Psoas muscle (tissue), 8 donors: ENCODE measurements around the gene COL18A1. TPM values are rescaled to one million over a fixed set of nuclear protein-coding genes. Genes with fewer than 3 reads are reported as not detected.

Experiments used
- ATAC-seq, 4 donors: fragments of 200-7000 bp; cut with Tn5 transposase; one replicate each; pipeline ENCODE4 v1.9.1; 2020; ENCODE audit warnings: moderate library complexity in 3 of 4, mild to moderate bottlenecking in 2 of 4
- DNase-seq, 2 donors: peaks; one replicate each; pipeline ENCODE4 v3.0.0-alpha.2; 2020
- H3K27ac ChIP-seq: fragments of 200-600 bp; one replicate; pipeline ENCODE4 v1.8.0; 2022
- H3K27me3 ChIP-seq, 3 donors: fragments of 200-600 bp in 1 of 3; one replicate each; pipeline versions ENCODE4 v1.6.1 to v1.8.0; 2013 to 2022; ENCODE audit warnings: low read length in 2 of 3, mild to moderate bottlenecking in 2 of 3, moderate library complexity in 1 of 3; ENCODE audit not compliant: insufficient read depth in 3 of 3
- H3K36me3 ChIP-seq, 2 donors: fragments of 200-600 bp in 1 of 2; one replicate each; pipeline versions ENCODE4 v1.6.1 to v1.8.0; 2013 to 2022; ENCODE audit warnings: low read depth in 1 of 2, mild to moderate bottlenecking in 1 of 2, moderate library complexity in 1 of 2; ENCODE audit not compliant: insufficient read depth in 1 of 2
- H3K4me1 ChIP-seq: fragments of 200-600 bp; one replicate; pipeline ENCODE4 v1.8.0; 2022
- H3K4me3 ChIP-seq: fragments of 200-600 bp; one replicate; pipeline ENCODE4 v1.8.0; 2022; ENCODE audit warnings: mild to moderate bottlenecking
- H3K9me3 ChIP-seq: fragments of 200-600 bp; one replicate; pipeline ENCODE4 v1.8.0; 2022
- WGBS, 3 donors: extraction: QIAGEN DNeasy Blood & Tissue Kit; methylation state at CpG; one replicate each; pipeline versions ENCODE4 v1.1.6 to v1.1.7; 2013; 5-methylcytosine and 5-hydroxymethylcytosine counted together
- intact Hi-C, 2 donors: fragments of 100-400 bp; cut with DNase I; formaldehyde crosslinking; loops; one replicate each; pipeline versions ENCODE4 v1.11.0 to v1.14.2; 2022
- polyA plus RNA-seq, 3 donors: library from polyadenylated mRNA; stranded (reverse); fragments of 200-250 nt; gene quantifications; one replicate each; pipeline ENCODE4 v1.2.3, GENCODE V29; 2013
- total RNA-seq, 4 donors: library from RNA; stranded (reverse); fragmentation: NEBNext Ultra II Directional in 2 of 4; extraction: Animal tissue kit (Norgen Biotek cat#: 25700) in 2 of 4; gene quantifications; one replicate each; pipeline versions ENCODE4 v1.2.1 to v1.2.4, GENCODE V29; 2021 to 2023
- TF ChIP-seq, protein P1 (sequence below): fragments of 200-600 bp; IDR thresholded peaks from one replicate; pipeline ENCODE4 v1.8.0; 2022; ENCODE audit warnings: antibody characterized with exemption
- donor health status: healthy with polysubstance abuse.
- donor health status: DM: no; HTN: no; CAD: no; lungs with moderate emphysema.
- donor health status: Bipolar disorder and iron deficiency.
- donor health status: healthy.
- donor health status: DM: yes; HTN: yes; CAD: no.
- donor health status: DM: no; HTN: no; CAD: no.
- donor health status: DM: no; HTN: no; CAD: no.
- donor health status: DM: yes; HTN: yes; CAD: no.

The COL18A1 gene
- total and polyA plus RNA-seq, 7 donors = 4.8 to 25.3 (median 12.1) TPM

GRCh38 chr21:45419162-45419561, 14.2 kb downstream of the COL18A1 start:
- WGBS, 3 donors = 88 to 95% (median 90%) methylated on average over 25 of the region's 25 CpGs
- no peaks in the 10 kb centered on the region for H3K9me3 ChIP-seq
- intact Hi-C loops = no loop called here
- no peak for ATAC-seq
- no peak overlapping the region for H3K27ac ChIP-seq
- no peaks in the 10 kb centered on the region for H3K36me3 ChIP-seq
- peak in 1 of 2 donors; percentile 5 for DNase-seq
- peaks cover 0 to 36% (median 2%) of the 10 kb centered on the region in 3 donors for H3K27me3 ChIP-seq
- TF ChIP-seq, protein P1, sequence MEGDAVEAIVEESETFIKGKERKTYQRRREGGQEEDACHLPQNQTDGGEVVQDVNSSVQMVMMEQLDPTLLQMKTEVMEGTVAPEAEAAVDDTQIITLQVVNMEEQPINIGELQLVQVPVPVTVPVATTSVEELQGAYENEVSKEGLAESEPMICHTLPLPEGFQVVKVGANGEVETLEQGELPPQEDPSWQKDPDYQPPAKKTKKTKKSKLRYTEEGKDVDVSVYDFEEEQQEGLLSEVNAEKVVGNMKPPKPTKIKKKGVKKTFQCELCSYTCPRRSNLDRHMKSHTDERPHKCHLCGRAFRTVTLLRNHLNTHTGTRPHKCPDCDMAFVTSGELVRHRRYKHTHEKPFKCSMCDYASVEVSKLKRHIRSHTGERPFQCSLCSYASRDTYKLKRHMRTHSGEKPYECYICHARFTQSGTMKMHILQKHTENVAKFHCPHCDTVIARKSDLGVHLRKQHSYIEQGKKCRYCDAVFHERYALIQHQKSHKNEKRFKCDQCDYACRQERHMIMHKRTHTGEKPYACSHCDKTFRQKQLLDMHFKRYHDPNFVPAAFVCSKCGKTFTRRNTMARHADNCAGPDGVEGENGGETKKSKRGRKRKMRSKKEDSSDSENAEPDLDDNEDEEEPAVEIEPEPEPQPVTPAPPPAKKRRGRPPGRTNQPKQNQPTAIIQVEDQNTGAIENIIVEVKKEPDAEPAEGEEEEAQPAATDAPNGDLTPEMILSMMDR = no peak
- no peak overlapping the region for H3K4me3 ChIP-seq
- peaks cover 7% of the 10 kb centered on the region for H3K4me1 ChIP-seq

DNA sequence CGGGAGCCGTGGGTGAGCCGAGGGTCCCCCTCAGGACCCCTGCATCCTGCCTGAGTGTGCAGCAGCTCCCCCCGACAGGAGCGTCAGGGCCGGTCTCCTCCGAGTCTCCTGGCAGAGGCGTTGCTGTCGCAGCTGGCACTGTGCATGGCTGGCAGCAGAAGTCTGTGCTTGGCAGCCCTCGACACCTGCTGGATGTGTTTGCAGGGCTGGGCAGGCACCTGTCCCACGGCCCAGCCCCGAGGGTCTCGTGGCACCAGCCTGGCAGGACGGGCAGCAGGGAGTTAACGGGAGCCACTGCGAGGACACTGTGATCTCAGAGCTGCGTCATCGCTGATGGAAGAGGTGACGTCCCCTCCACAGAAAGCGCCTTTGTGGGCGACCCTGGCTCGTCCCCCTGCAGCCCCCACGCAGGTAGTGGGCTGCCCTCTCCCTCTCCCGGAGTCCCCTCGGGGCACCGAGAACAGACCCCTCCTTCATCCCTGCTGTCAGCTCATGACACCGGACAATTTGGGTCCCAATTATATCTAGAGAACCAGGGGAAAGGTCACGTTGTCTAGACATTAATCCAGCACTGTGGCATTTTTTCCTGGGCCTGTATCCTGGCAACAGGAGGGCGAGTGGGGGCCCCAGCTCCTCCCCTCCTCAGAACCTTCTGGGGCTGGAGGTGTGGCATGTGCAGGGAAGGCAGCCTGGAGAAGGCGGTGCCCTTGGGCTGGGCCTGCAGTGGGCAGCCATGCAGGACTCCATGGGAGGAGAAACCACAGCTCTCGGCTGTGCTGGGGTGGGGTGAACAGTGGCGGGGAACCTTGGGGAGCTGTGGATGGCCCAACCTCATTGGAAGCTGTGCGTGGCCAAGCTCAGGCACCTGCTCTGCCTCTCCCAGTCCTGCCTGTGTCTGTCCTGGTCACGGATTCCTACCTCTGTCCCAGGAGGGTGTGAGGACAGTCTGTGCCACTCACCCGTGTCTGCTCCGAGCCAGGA, 15.4 kb downstream of the COL18A1 start:
- Histone ChIP-seq H3K4me3 (no peak overlapping the region), H3K4me1 (peaks cover 7% of the 10 kb centered on the region), H3K27ac (no peak overlapping the region), H3K9me3 (no peaks in the 10 kb centered on the region), H3K36me3 (no peaks in the 10 kb centered on the region), H3K27me3 (peaks cover 0 to 36% (median 2%) of the 10 kb centered on the region in 3 donors)
- TF ChIP-seq, protein P1 = no peak
- intact Hi-C loops = no loop called here
- DNase-seq (peak in 1 of 2 donors; percentile 39), ATAC-seq (peak; percentile 25 to 49 (median 44))
- 35 to 46% (median 36%) methylated on average over 34 to 36 of the region's 36 CpGs for WGBS, 3 donors

DNA sequence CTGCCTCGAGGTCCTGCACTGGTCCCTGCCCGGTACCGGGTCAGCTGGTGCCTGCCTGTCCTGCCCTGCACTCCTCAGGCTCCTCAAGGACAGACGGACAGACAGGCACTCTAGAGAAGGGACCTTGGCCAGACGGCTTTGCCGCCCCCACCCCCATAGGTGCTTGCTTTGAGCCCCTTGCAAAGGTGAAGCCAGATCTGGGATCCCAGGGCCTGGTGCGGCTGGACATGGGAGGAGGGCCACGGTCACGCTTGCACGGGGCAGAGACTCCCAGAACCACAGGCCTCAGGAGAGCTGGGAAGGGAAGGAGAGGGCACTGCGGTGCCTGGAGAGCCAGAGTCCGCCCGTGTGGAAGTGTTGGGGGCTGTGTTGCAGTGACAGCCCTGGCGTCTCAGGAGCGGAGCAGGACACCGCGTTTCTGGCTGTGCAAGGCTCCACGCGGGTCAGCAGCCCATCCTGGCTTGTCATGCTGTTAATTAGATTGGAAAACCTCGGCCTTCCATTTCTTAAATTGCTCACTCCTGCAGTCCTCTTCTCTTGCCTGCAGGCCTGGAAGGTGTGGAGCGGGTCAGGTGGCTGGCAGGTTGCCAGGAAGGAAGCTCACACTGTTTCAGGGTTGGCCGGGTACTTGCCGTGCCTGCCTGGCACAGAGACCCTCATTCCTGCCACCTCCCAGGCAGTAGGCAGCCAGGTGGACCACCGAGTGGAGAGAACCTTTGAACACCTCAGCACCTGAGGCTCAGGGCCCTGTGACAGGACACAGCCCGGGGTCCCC, 16.3 kb downstream of the COL18A1 start:
- WGBS, 3 donors = 63 to 81% (median 69%) methylated on average over 25 of the region's 25 CpGs
- H3K4me3 ChIP-seq = no peak overlapping the region
- no peak overlapping the region for H3K27ac ChIP-seq
- no peaks in the 10 kb centered on the region for H3K9me3 ChIP-seq
- TF ChIP-seq, protein P1 = no peak
- ATAC-seq (peak in 1 of 4 donors; percentile 12), DNase-seq (peak; percentile 20 to 39)
- no peaks in the 10 kb centered on the region for H3K36me3 ChIP-seq
- peaks cover 0 to 33% (median 2%) of the 10 kb centered on the region in 3 donors for H3K27me3 ChIP-seq
- peaks cover 7% of the 10 kb centered on the region for H3K4me1 ChIP-seq
- intact Hi-C loops = no loop called here

GRCh38 chr21:45421846-45422775, 17.1 kb downstream of the COL18A1 start:
- Histone ChIP-seq H3K9me3 (no peaks in the 10 kb centered on the region), H3K36me3 (no peaks in the 10 kb centered on the region), H3K4me1 (peaks cover 7% of the 10 kb centered on the region), H3K27ac (no peak overlapping the region), H3K27me3 (peaks cover 0 to 29% (median 2%) of the 10 kb centered on the region in 3 donors), H3K4me3 (no peak overlapping the region)
- intact Hi-C loops = no loop called here
- ATAC-seq (no peak), DNase-seq (peak; percentile 11 to 37)
- WGBS, 3 donors = 81 to 94% (median 85%) methylated on average over 28 of the region's 28 CpGs
- TF ChIP-seq, protein P1 = no peak
